HepG2 (cell line): Measurements from ENCODE around the gene SLC6A16. TPM values are rescaled to one million over a fixed set of nuclear protein-coding genes. Genes with fewer than 3 reads are reported as not detected.

Experiments used
- ATAC-seq: fragments of 200-7000 bp; cut with Tn5 transposase; 3 replicates; pipeline ENCODE4 v1.9.1; 2020; ENCODE audit warnings: mild to moderate bottlenecking, moderate library complexity
- BruUV-seq: library from RNA; stranded (reverse); fragments of 400-500 nt; replicated peaks from 2 replicates; lab custom pipeline; 2021; lab: Mats Ljungman, UMichigan
- CTCF ChIA-PET: fragments of 300-600 bp; formaldehyde crosslinking; extraction: SDS; loops from one replicate; lab custom pipeline; 2021; ENCODE audit warnings: low total read pairs, inconsistent platforms, low intra/inter-chr PET ratio; lab: Yijun Ruan, JAX
- POLR2A ChIA-PET: fragments of 350-600 bp; sonication (Branson Sonifier 250); formaldehyde crosslinking; loops from one replicate; lab custom pipeline; 2020; ENCODE audit warnings: antibody characterized with exemption, inconsistent platforms; lab: Yijun Ruan, JAX
- DNase-seq: peaks from one replicate; pipeline ENCODE4 v3.0.0-alpha.2; 2015; ENCODE audit warnings: low spot score
- FAIRE-seq: peaks from 3 replicates; lab custom pipeline; 2011; peaks lifted over from hg19 to GRCh38; lab: Jason Lieb, UNC
- H2AFZ ChIP-seq: one replicate; pipeline ENCODE4 v1.6.1; 2011; ENCODE audit warnings: low read length, inconsistent platforms
- H3K27ac ChIP-seq: fragments of 300-600 bp; 3 replicates; pipeline ENCODE4 v1.8.0; 2011; ENCODE audit warnings: mixed run types, mild to moderate bottlenecking, mixed read lengths, low read length, inconsistent platforms; ENCODE audit not compliant: insufficient read depth; ENCODE audit errors: extremely low read length
- H3K27me3 ChIP-seq, 2 experiments: fragments of 200-600 bp in 1 of 2; 2 replicates in 1 of 2; 3 replicates in 1 of 2; pipeline versions ENCODE4 v1.6.0 to v1.8.0; 2011; ENCODE audit warnings: low read length in 2 of 2, mild to moderate bottlenecking in 2 of 2, moderate library complexity in 2 of 2, inconsistent platforms in 1 of 2; ENCODE audit not compliant: insufficient read depth in 2 of 2, control insufficient read depth in 1 of 2
- H3K36me3 ChIP-seq, 2 experiments: fragments of 200-600 bp in 1 of 2; replicated peaks in 1 of 2; 2 replicates in 1 of 2; 3 replicates in 1 of 2; pipeline versions ENCODE4 v1.5.1 to v1.8.0; 2011; ENCODE audit warnings: low read length in 2 of 2, inconsistent platforms in 1 of 2; ENCODE audit not compliant: insufficient read depth in 2 of 2, control insufficient read depth in 1 of 2
- H3K4me1 ChIP-seq: 2 replicates; pipeline ENCODE4 v1.5.1; 2012; ENCODE audit warnings: low read length, inconsistent platforms; ENCODE audit not compliant: insufficient read depth
- H3K4me2 ChIP-seq: 2 replicates; pipeline ENCODE4 v1.6.0; 2011; ENCODE audit warnings: low read depth, low read length, inconsistent platforms
- H3K4me3 ChIP-seq, 3 experiments: fragments of 200-600 bp in 1 of 3; sonication (generic), shearing (Covaris generic) in 1 of 3; replicated peaks in 1 of 3; 2 replicates each; pipeline ENCODE4 v1.5.1; 2011 to 2016; ENCODE audit warnings: low read length in 3 of 3, inconsistent platforms in 2 of 3, low read depth in 2 of 3, mild to moderate bottlenecking in 2 of 3, control low read depth in 1 of 3, mixed read lengths in 1 of 3; ENCODE audit not compliant: insufficient read depth in 1 of 3
- H3K79me2 ChIP-seq: one replicate; pipeline ENCODE4 v1.6.1; 2011; ENCODE audit warnings: low read length, inconsistent platforms; ENCODE audit not compliant: insufficient read depth
- H3K9ac ChIP-seq: 2 replicates; pipeline ENCODE4 v1.6.0; 2011; ENCODE audit warnings: mild to moderate bottlenecking, low read depth, low read length, inconsistent platforms; ENCODE audit not compliant: insufficient read depth
- H3K9me3 ChIP-seq: 2 replicates; pipeline ENCODE4 v1.5.1; 2012; ENCODE audit warnings: mild to moderate bottlenecking, low read length
- H4K20me1 ChIP-seq: 2 replicates; pipeline ENCODE4 v1.6.0; 2011; ENCODE audit warnings: inconsistent platforms, mild to moderate bottlenecking, low read length, moderate library complexity; ENCODE audit not compliant: insufficient read depth
- HNRNPUL1 ChIP-seq: fragments of 200-400 bp; formaldehyde crosslinking; IDR thresholded peaks from 2 replicates; pipeline ENCODE4 v1.6.1; 2017; ENCODE audit warnings: low read depth, mild to moderate bottlenecking, low read length, moderate library complexity
- KDM3A ChIP-seq: IDR thresholded peaks from 2 replicates; pipeline ENCODE4 v1.6.1; 2018; ENCODE audit warnings: low read depth, missing compliant biosample characterization
- NFKBIZ ChIP-seq: IDR thresholded peaks from 2 replicates; pipeline ENCODE4 v1.6.1; 2018; ENCODE audit warnings: missing genetic modification reagents, missing compliant biosample characterization
- PAX8 ChIP-seq: sonication (generic); formaldehyde crosslinking; IDR thresholded peaks from 2 replicates; pipeline ENCODE4 v1.8.0; 2022; ENCODE audit warnings: mild to moderate bottlenecking, missing genetic modification reagents, borderline replicate concordance
- TOPORS ChIP-seq: sonication (generic); formaldehyde crosslinking; IDR thresholded peaks from 2 replicates; pipeline ENCODE4 v1.8.0; 2023; ENCODE audit warnings: mild to moderate bottlenecking, missing genetic modification reagents
- ZBTB42 ChIP-seq: sonication (generic); formaldehyde crosslinking; IDR thresholded peaks from 2 replicates; pipeline ENCODE4 v1.5.0; 2020; ENCODE audit warnings: mild to moderate bottlenecking, missing genetic modification reagents
- ZNF282 ChIP-seq: fragments of 450-650 bp; IDR thresholded peaks from 2 replicates; pipeline ENCODE4 v1.6.1; 2018; ENCODE audit not compliant: partially characterized antibody
- ZNF598 ChIP-seq: sonication (generic); formaldehyde crosslinking; IDR thresholded peaks from 2 replicates; pipeline ENCODE4 v1.5.1; 2020; ENCODE audit warnings: mild to moderate bottlenecking, missing genetic modification reagents, borderline replicate concordance
- ZSCAN30 ChIP-seq: sonication (generic); formaldehyde crosslinking; IDR thresholded peaks from 2 replicates; pipeline ENCODE4 v1.5.0; 2020; ENCODE audit warnings: mild to moderate bottlenecking, missing genetic modification reagents
- ZUFSP ChIP-seq: sonication (generic); formaldehyde crosslinking; IDR thresholded peaks from 2 replicates; pipeline ENCODE4 v1.9.0; 2021; ENCODE audit warnings: missing genetic modification reagents, mild to moderate bottlenecking, borderline replicate concordance
- WGBS: methylation state at CpG from one replicate; pipeline ENCODE4 v1.1.6; 2017; ENCODE audit warnings: low lambda C conversion rate; 5-methylcytosine and 5-hydroxymethylcytosine counted together
- in situ Hi-C: cut with HindIII; loops from 2 replicates; pipeline ENCODE4 v1.10.0; 2017; ENCODE audit warnings: low pct_unique_long_range_greater_than_20kb; ENCODE audit not compliant: extremely low pct_ligation_motif_present
- intact Hi-C: fragments of 100-400 bp; cut with micrococcal nuclease; formaldehyde crosslinking; loops from one replicate; pipeline ENCODE4 v1.10.0; 2022; ENCODE audit not compliant: unreplicated experiment
- polyA plus RNA-seq, 8 experiments: library from polyadenylated mRNA; depleted of rRNA in 3 of 8; stranded (reverse) in 7 of 8; unstranded in 1 of 8; fragments of >200 nt; fragmentation: Illumina TruSeq in 4 of 8; extraction: Trizol in 4 of 8; gene quantifications; 2 replicates each; pipeline versions ENCODE4 v1.2.1 to v1.2.3, GENCODE V29; 2011 to 2016; ENCODE audit warnings: low read depth in 4 of 8, missing spikeins in 1 of 8, mixed read lengths in 1 of 8; ENCODE audit not compliant: insufficient read depth in 1 of 8
- total RNA-seq, 5 experiments: library from RNA; depleted of rRNA; stranded (reverse); fragments of >200 nt; fragmentation: Illumina TruSeq; extraction: Trizol; gene quantifications; 2 replicates each; pipeline ENCODE4 v1.2.3, GENCODE V29; 2016; ENCODE audit warnings: low read depth in 1 of 5
- TF ChIP-seq, protein P1 (sequence below): sonication (generic); formaldehyde crosslinking; IDR thresholded peaks from 2 replicates; pipeline ENCODE4 v1.5.1; 2020; ENCODE audit warnings: mild to moderate bottlenecking, missing genetic modification reagents, borderline replicate concordance
- TF ChIP-seq, protein P2 (sequence below): sonication (generic); formaldehyde crosslinking; IDR thresholded peaks from 2 replicates; pipeline ENCODE4 v1.4.0; 2020; ENCODE audit warnings: missing genetic modification reagents, borderline replicate concordance
- TF ChIP-seq, protein P3 (sequence below): sonication (generic); formaldehyde crosslinking; IDR thresholded peaks from 2 replicates; pipeline ENCODE4 v1.5.1; 2020; ENCODE audit warnings: missing genetic modification reagents, mild to moderate bottlenecking, borderline replicate concordance

SLC6A16 gene
- total and polyA plus RNA-seq, 2 of the 13 experiments (the other 11 are each of a cell fraction or from before 2014, with no cell fraction given), result 0.07 to 0.18 TPM

- Histone ChIP-seq H3K36me3 (peaks cover 6% of the 10 kb centered on the region in 2 experiments; a peak in 2 of 5 replicates), H3K79me2 (no peaks in the 10 kb centered on the region), H2AFZ (no peak overlapping the region), H3K9ac (no peak overlapping the region), H3K4me2 (no peak overlapping the region), H4K20me1 (no peaks in the 10 kb centered on the region), H3K9me3 (no peaks in the 10 kb centered on the region), H3K27ac (no peak overlapping the region), H3K27me3 (no peaks in the 10 kb centered on the region), H3K4me1 (peaks cover 15% of the 10 kb centered on the region), H3K4me3 (no peak overlapping the region)
- ChIA-PET CTCF (no interaction called here), POLR2A (no interaction called here)
- FAIRE-seq (no peak), ATAC-seq (no peak), DNase-seq (no peak)
- in situ Hi-C loops (no loop called here), intact Hi-C loops (no loop called here)
- BruUV-seq, result no TSS peak
- WGBS, result 100% methylated on average over 5 of the region's 7 CpGs
- no peak for TF ChIP-seq ZNF282
- TF ChIP-seq TOPORS (CRISPR knock-in tag), result no peak
- no peak for TF ChIP-seq PAX8 (CRISPR knock-in tag)
- no peak for TF ChIP-seq HNRNPUL1
- no peak for TF ChIP-seq KDM3A (CRISPR knock-in tag)
- TF ChIP-seq, protein P1, sequence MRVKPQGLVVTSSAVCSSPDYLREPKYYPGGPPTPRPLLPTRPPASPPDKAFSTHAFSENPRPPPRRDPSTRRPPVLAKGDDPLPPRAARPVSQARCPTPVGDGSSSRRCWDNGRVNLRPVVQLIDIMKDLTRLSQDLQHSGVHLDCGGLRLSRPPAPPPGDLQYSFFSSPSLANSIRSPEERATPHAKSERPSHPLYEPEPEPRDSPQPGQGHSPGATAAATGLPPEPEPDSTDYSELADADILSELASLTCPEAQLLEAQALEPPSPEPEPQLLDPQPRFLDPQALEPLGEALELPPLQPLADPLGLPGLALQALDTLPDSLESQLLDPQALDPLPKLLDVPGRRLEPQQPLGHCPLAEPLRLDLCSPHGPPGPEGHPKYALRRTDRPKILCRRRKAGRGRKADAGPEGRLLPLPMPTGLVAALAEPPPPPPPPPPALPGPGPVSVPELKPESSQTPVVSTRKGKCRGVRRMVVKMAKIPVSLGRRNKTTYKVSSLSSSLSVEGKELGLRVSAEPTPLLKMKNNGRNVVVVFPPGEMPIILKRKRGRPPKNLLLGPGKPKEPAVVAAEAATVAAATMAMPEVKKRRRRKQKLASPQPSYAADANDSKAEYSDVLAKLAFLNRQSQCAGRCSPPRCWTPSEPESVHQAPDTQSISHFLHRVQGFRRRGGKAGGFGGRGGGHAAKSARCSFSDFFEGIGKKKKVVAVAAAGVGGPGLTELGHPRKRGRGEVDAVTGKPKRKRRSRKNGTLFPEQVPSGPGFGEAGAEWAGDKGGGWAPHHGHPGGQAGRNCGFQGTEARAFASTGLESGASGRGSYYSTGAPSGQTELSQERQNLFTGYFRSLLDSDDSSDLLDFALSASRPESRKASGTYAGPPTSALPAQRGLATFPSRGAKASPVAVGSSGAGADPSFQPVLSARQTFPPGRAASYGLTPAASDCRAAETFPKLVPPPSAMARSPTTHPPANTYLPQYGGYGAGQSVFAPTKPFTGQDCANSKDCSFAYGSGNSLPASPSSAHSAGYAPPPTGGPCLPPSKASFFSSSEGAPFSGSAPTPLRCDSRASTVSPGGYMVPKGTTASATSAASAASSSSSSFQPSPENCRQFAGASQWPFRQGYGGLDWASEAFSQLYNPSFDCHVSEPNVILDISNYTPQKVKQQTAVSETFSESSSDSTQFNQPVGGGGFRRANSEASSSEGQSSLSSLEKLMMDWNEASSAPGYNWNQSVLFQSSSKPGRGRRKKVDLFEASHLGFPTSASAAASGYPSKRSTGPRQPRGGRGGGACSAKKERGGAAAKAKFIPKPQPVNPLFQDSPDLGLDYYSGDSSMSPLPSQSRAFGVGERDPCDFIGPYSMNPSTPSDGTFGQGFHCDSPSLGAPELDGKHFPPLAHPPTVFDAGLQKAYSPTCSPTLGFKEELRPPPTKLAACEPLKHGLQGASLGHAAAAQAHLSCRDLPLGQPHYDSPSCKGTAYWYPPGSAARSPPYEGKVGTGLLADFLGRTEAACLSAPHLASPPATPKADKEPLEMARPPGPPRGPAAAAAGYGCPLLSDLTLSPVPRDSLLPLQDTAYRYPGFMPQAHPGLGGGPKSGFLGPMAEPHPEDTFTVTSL, result no peak
- TF ChIP-seq ZUFSP, result no peak
- TF ChIP-seq NFKBIZ (CRISPR knock-in tag), result no peak
- TF ChIP-seq, protein P2, sequence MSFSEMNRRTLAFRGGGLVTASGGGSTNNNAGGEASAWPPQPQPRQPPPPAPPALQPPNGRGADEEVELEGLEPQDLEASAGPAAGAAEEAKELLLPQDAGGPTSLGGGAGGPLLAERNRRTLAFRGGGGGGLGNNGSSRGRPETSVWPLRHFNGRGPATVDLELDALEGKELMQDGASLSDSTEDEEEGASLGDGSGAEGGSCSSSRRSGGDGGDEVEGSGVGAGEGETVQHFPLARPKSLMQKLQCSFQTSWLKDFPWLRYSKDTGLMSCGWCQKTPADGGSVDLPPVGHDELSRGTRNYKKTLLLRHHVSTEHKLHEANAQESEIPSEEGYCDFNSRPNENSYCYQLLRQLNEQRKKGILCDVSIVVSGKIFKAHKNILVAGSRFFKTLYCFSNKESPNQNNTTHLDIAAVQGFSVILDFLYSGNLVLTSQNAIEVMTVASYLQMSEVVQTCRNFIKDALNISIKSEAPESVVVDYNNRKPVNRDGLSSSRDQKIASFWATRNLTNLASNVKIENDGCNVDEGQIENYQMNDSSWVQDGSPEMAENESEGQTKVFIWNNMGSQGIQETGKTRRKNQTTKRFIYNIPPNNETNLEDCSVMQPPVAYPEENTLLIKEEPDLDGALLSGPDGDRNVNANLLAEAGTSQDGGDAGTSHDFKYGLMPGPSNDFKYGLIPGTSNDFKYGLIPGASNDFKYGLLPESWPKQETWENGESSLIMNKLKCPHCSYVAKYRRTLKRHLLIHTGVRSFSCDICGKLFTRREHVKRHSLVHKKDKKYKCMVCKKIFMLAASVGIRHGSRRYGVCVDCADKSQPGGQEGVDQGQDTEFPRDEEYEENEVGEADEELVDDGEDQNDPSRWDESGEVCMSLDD, result no peak
- no peak for TF ChIP-seq ZBTB42 (CRISPR knock-in tag)
- TF ChIP-seq ZNF598 (CRISPR knock-in tag), result no peak
- no peak for TF ChIP-seq ZSCAN30 (CRISPR knock-in tag)
- TF ChIP-seq, protein P3, sequence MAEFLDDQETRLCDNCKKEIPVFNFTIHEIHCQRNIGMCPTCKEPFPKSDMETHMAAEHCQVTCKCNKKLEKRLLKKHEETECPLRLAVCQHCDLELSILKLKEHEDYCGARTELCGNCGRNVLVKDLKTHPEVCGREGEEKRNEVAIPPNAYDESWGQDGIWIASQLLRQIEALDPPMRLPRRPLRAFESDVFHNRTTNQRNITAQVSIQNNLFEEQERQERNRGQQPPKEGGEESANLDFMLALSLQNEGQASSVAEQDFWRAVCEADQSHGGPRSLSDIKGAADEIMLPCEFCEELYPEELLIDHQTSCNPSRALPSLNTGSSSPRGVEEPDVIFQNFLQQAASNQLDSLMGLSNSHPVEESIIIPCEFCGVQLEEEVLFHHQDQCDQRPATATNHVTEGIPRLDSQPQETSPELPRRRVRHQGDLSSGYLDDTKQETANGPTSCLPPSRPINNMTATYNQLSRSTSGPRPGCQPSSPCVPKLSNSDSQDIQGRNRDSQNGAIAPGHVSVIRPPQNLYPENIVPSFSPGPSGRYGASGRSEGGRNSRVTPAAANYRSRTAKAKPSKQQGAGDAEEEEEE (CRISPR knock-in tag), result no peak
These were observed 18.1 kb upstream of the SLC6A16 start for GRCh38 chr19:49343123-49343522.
